Measurements from ENCODE around the gene PKD2. TPM values are rescaled to one million over a fixed set of nuclear protein-coding genes. Genes with fewer than 3 reads are reported as not detected.
"Not testable (repeated sequence)": the region's sequence is repeated elsewhere in the genome, so short reads cannot be mapped to it uniquely, and the experiment has no call there.

The PKD2 gene
- total RNA-seq, 1 donor from 2014 or later = 37.0 TPM

DNA sequence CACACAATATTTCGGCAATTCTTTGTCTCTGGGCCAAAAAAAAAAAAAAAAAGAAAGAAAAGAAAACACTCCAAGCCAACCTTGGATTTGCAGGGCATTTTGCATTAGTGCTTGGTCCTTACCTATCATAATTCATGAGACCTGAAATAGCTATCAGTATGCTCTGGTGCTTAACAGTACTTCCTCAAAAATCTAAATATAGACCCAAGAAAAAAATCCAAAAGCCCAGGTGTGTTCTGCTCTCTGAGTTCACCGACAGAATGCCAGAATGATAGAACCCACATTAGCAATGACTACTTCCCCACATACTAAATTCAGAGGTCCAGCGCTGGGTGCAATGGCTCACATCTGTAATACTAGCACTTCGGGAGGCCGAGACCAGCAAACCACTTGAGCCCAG, 108.2 kb downstream of the PKD2 start:
- DNase-seq (ENCODE audit: low spot score) = no peak

DNA sequence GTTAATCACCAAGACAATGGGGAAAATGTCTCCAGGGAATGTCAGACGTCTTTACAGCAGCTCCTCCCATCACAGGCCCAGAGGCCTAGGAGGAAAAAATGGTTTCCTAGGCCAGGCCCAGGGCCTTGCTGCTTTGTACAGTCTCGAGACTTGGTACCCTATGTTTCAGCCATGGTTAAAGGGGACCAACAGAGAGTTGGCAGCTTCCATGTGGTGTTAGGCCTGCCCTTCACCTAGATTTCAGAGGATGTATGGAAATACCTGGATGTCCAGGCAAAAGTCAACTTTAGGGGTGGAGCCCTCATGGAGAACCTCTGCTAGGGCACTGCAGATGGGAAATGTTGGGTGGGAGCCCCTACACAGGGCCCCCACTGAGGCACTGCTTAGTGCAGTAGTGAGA, 112.5 kb downstream of the PKD2 start:
- no peak for DNase-seq (ENCODE audit: low spot score)

DNA sequence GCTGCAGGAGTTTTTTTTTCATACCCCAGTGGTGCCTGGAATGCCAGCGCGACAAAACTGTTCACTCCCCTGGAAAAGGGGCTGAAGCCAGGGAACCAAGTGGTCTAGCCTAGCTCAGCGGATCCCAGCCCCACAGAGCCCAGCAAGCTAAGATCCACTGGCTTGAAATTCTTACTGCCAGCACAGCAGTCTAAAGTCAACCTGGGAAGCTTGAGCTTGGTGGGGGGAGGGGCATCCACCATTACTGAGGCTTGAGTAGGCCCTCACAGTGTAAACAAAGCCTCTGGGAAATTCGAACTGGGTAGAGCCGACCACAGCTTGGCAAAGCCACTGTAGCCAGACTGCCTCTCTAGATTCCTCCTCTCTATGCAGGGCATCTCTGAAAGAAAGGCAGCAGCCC, 114.8 kb downstream of the PKD2 start:
- DNase-seq (ENCODE audit: low spot score) = not testable (repeated sequence)

Other genes starting within 250 kb of the PKD2 start
- not detected for gene IBSP, start 208.1 kb upstream of the PKD2 start, total RNA-seq
- gene MEPE, start 174.7 kb upstream of the PKD2 start, total RNA-seq = not detected
- 11.3 TPM for gene SPP1, start 31.9 kb upstream of the PKD2 start, total RNA-seq
- 6.3 TPM for gene ABCG2, start 151.0 kb downstream of the PKD2 start, total RNA-seq

All from ureter (tissue), 1 donor.